ENCODE measurements around the gene PLEKHG5. TPM values are rescaled to one million over a fixed set of nuclear protein-coding genes. Genes with fewer than 3 reads are reported as not detected.

Gene PLEKHG5
- polyA plus RNA-seq, 2 of the 4 experiments (the other 2 are of a cell fraction): 0.84 to 3.1 TPM

DNA sequence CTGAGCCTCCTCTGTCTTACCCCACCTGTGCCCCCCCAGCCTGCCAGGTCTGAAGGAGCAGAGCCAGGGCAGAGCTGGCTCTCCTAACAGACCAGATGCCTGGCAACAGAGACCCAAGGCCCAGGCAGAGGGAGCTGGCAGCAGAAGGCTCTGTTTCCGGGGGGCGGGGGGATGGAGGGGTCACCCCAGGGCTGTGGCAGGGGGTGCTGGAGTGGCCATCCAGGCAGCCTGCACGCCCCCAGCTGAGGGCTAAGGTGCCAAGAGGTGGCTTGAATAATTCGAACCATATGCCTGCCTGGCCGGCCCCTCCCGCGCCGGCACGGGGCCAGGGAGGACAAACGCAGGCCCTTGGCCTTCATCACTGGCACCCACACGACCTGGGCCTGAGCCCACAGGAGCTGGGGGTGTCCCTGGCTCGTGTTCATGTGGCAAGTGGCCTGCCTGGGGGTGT is 16.0 kb upstream of the PLEKHG5 start:
- no peak for ATAC-seq
- H3K4me2 ChIP-seq: no peak overlapping the region
- no peak for FAIRE-seq
- H3K27ac ChIP-seq: no peak overlapping the region
- no peak overlapping the region for H3K4me3 ChIP-seq
- H3K9me3 ChIP-seq: no peaks in the 10 kb centered on the region
- no peaks in the 10 kb centered on the region for H3K4me1 ChIP-seq
- POLR2A ChIA-PET: no interaction called here
- DNase-seq (ENCODE audit: low read depth in 1 of 2, low spot score in 1 of 2): no peak
- WGBS (ENCODE audit: missing lambda C conversion rate): 69% methylated on average over 7 of the region's 12 CpGs
- CTCF ChIA-PET: interaction anchor here (0.7 to 1.6 kb wide), 4 partner anchors 9 to 47 kb away, joined by 3 to 5 read pairs (median 3); partner anchors contain the start of genes NOL9 and TAS1R1
- TF ChIP-seq ZC3H11A (IDR thresholded peaks at IDR 0.05) (no peak), FOXS1 (CRISPR knock-in tag; IDR thresholded peaks at IDR 0.05) (no peak), MYC (IDR thresholded peaks at IDR 0.05; ENCODE audit: borderline replicate concordance, low read length) (no peak), RNF2 (IDR thresholded peaks at IDR 0.05; ENCODE audit: borderline replicate concordance, low read depth) (no peak), ZFP36 (IDR thresholded peaks at IDR 0.05; ENCODE audit: borderline replicate concordance, partially characterized antibody) (no peak), HDAC2 (IDR thresholded peaks at IDR 0.05) (no peak), EHMT2 (IDR thresholded peaks at IDR 0.05; ENCODE audit: low read depth) (no peak), MAFK (IDR thresholded peaks at IDR 0.05; ENCODE audit: partially characterized antibody) (no peak), NFE2L2 (conservative IDR thresholded peaks at IDR 0.05; ENCODE audit: low read length) (no peak), SREBF2 (IDR thresholded peaks at IDR 0.05) (no peak), EHF (CRISPR knock-in tag; IDR thresholded peaks at IDR 0.05) (no peak), CHD4 (IDR thresholded peaks at IDR 0.05; ENCODE audit: borderline replicate concordance) (no peak), HOXA7 (CRISPR knock-in tag; IDR thresholded peaks at IDR 0.05) (no peak), TP53 (CRISPR knock-in tag; IDR thresholded peaks at IDR 0.05) (no peak), MAZ (IDR thresholded peaks at IDR 0.05; ENCODE audit: borderline replicate concordance, low read depth, low read length) (no peak), POLR2AphosphoS2 (conservative IDR thresholded peaks at IDR 0.05; ENCODE audit: low read length) (no peak), SMC3 (IDR thresholded peaks at IDR 0.05) (no peak)

- CTCF ChIA-PET: interaction anchor here (0.7 to 1.6 kb wide), 4 partner anchors 9 to 47 kb away, joined by 3 to 5 read pairs (median 3); partner anchors contain the start of genes NOL9 and TAS1R1
- H3K4me2 ChIP-seq: no peak overlapping the region
- POLR2A ChIA-PET: no interaction called here
- no peaks in the 10 kb centered on the region for H3K4me1 ChIP-seq
- DNase-seq (ENCODE audit: low read depth in 1 of 2, low spot score in 1 of 2) (no peak), ATAC-seq (no peak), FAIRE-seq (no peak)
- no peak overlapping the region for H3K4me3 ChIP-seq
- H3K9me3 ChIP-seq: no peaks in the 10 kb centered on the region
- 64% methylated on average over 7 of the region's 7 CpGs for WGBS (ENCODE audit: missing lambda C conversion rate)
- H3K27ac ChIP-seq: no peak overlapping the region
- no peak for TF ChIP-seq CHD4 (IDR thresholded peaks at IDR 0.05; ENCODE audit: borderline replicate concordance)
- no peak for TF ChIP-seq JUNB (IDR thresholded peaks at IDR 0.05)
- TF ChIP-seq REST (IDR thresholded peaks at IDR 0.05): no peak
- no peak for TF ChIP-seq POLR2AphosphoS2 (conservative IDR thresholded peaks at IDR 0.05; ENCODE audit: low read length)
- no peak for TF ChIP-seq TP53 (CRISPR knock-in tag; IDR thresholded peaks at IDR 0.05)
- TF ChIP-seq, protein P1, sequence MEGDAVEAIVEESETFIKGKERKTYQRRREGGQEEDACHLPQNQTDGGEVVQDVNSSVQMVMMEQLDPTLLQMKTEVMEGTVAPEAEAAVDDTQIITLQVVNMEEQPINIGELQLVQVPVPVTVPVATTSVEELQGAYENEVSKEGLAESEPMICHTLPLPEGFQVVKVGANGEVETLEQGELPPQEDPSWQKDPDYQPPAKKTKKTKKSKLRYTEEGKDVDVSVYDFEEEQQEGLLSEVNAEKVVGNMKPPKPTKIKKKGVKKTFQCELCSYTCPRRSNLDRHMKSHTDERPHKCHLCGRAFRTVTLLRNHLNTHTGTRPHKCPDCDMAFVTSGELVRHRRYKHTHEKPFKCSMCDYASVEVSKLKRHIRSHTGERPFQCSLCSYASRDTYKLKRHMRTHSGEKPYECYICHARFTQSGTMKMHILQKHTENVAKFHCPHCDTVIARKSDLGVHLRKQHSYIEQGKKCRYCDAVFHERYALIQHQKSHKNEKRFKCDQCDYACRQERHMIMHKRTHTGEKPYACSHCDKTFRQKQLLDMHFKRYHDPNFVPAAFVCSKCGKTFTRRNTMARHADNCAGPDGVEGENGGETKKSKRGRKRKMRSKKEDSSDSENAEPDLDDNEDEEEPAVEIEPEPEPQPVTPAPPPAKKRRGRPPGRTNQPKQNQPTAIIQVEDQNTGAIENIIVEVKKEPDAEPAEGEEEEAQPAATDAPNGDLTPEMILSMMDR (IDR thresholded peaks at IDR 0.05): no peak
- no peak for TF ChIP-seq FOSB (CRISPR knock-in tag; IDR thresholded peaks at IDR 0.05)
- no peak for TF ChIP-seq HOXA7 (CRISPR knock-in tag; IDR thresholded peaks at IDR 0.05)
- TF ChIP-seq MYC (IDR thresholded peaks at IDR 0.05; ENCODE audit: borderline replicate concordance, low read length): no peak
- TF ChIP-seq EHMT2 (IDR thresholded peaks at IDR 0.05; ENCODE audit: low read depth): no peak
- TF ChIP-seq ZNF302 (CRISPR knock-in tag; IDR thresholded peaks at IDR 0.05): no peak
- no peak for TF ChIP-seq ZC3H11A (IDR thresholded peaks at IDR 0.05)
- TF ChIP-seq RAD21 (conservative IDR thresholded peaks at IDR 0.05 in 1 of 2, IDR thresholded peaks at IDR 0.05 in 1 of 2): no peak
- no peak for TF ChIP-seq NPAS2 (CRISPR knock-in tag; IDR thresholded peaks at IDR 0.05; ENCODE audit: borderline replicate concordance)
These were observed 15.6 kb upstream of the PLEKHG5 start for GRCh38 chr1:6507037-6507428.
